Measurements from ENCODE around the gene ZNF683.
"Not testable (repeated sequence)": the region's sequence is repeated elsewhere in the genome, so short reads cannot be mapped to it uniquely, and the experiment has no call there.

ZNF683 gene

DNA sequence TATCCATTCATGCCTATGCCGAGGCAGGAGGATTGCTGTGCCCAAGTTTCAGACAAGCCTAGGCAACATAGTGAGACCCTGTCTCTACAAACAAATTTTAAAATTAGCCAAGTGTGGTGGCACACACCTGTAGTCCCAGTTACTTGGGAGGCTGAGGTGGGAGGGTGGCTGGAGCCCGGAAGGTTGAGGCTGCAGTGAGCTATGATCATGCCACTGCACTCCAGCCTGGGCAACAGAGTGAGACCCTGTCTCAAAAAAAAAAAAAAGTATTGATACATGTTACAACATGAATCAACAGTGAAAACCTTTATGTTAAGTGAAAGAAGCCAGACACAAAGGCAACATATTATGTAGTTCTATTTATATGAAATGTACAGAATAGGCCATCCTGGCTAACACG, 12.5 kb upstream of the ZNF683 start:
- DNase-seq (ENCODE audit: low read depth): not testable (repeated sequence)

DNA sequence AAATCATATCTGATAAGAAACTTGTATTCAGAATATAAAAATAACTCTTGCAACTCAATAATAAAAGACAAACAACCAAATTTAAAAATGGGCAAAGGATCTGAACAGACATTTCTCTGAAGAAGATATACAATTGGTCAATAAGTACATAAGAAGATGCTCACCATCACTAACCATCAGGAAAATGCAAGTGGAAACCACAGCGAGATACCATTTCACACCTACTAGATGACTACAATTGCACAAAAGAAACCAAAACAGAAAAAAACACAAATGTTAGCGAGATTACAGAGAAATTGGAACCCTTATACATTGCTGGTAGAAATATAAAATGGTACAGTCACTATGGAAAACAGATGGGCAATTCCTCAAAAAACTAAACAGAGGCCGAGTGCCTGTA, 11.5 kb upstream of the ZNF683 start:
- DNase-seq (ENCODE audit: low read depth): no peak

DNA sequence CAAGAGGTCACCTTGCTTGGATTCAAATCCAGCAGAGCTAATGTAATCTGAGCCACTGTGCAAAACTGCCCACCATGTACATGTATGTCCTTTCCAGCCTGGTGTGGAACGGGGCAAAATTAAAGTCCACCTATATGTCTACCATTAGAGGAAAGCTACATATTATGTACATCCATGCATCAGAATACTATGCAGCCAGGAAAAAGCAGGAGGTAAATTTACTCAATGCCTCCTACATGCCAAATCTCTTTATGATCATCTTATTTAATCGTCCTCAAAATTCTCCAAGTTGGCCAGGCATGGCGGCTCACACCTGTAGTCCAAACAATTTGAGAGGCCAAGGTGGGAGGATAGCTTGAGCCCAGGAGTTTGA, 6.3 kb upstream of the ZNF683 start:
- no peak for DNase-seq (ENCODE audit: low read depth)

DNA sequence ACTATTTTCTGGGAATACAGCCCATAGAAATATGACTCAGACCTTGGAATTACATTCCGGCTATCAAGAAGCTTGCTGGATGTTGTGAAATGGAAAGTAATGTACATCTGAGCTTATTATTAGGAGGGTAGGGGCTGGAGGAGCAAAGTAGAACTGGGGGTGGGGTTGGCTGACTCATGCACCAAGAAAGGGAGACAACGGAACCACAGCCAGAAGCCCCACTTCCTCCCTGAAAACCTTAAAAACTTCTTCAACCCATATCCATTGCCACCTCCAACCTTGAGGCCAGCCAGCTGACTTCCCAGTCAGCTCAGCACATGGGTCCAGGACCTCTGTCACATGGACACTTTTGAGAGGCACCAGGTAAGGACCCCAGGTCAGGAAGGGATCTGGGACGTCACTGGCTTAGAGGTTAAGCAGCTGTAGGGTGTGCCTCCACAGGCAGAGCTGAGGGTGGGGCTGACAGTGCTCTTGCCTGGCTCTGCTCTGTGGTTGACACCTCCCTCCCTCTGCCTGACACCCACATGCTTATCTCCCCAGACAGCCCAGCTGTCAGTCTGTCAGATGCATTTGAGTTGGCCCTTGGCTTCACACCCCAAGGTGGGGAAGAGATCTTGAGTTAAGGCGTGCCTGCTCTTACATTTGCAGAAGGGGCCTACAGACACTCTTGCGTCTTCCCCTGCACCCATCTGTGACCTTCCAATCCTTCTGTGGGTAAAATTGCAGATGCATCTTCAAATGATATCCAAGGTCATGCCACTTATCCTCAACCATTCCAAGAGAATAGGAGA, 5.7 kb upstream of the ZNF683 start:
- DNase-seq (ENCODE audit: low read depth): peak; percentile 96

DNA sequence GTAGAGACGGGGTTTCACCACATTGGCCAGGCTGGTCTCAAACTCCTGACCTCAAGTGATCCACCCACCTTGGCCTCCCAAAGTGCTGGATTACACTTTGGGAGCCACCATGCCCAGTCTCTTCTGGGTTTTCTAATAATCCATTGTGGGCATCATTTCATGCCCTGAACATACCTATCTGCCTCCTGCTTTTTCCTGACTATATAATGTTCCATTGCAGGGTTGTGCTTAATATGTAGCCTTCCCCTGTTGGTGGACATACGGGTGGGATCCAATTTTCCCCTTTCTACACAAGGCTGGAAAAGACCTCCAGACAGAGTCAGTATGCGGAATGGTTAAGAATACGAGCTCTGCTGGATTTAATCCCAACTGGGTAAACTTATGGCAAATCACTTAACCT, 3.5 kb upstream of the ZNF683 start:
- DNase-seq (ENCODE audit: low read depth): no peak

DNA sequence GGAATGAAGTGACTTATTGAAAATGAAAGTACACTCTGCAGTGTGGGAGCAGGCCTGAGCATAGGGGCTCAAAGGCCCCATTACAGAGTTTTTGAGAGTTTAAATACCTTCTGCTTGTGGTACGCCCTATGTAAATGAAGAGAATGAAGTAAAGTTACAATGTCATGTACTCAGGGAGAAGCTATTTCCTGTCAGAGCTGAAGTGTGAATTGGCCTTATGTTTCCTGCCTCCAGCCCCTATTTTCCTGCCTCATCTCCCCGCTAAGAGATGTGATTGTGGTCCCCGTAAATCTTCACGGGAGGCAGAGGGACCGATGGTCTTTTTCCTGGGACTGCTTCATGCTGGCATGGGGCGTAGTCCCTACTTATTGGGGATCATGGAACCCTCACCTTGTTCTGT, 2.5 kb upstream of the ZNF683 start:
- no peak for DNase-seq (ENCODE audit: low read depth)

DNA sequence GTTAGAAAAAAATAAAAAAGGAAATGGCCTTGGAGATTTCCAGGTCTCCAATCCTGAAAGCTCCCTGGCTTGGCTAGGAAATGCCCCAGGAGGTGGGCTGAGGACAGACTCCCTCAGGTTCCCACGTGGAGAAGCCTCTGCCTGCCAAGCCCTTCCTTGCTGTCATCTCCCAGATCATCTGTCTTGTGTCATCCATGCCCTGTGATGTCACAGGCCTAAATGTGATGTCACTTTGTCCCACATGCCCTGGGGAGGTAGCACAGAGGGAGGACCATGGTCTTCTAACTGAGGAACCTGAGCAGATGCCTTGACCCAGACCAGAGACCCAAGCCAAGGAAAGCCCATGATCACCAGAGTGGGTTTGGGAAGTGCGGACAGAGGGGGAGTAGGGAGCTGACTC, 1.8 kb upstream of the ZNF683 start:
- DNase-seq (ENCODE audit: low read depth): not testable (repeated sequence)

DNA sequence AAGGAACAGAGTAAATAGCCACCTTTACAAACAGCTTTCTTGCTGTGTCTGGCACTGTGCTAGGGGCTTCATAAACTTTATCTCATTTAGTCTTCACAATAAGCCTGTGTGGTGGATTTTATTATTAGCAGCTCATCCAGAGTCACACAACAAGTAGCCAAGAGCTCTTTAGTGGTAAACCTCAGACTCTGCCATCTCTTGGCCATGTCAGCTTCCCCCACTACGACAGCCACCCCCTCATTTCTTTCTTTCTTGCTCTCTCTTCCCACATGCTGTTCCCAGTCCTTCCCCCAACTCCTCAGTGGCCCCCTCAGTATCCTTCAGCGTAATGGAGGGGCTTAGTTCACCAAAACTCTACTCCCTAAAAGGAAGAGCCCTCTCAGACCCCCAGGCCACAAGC, 1.2 kb upstream of the ZNF683 start:
- no peak for DNase-seq (ENCODE audit: low read depth)

DNA sequence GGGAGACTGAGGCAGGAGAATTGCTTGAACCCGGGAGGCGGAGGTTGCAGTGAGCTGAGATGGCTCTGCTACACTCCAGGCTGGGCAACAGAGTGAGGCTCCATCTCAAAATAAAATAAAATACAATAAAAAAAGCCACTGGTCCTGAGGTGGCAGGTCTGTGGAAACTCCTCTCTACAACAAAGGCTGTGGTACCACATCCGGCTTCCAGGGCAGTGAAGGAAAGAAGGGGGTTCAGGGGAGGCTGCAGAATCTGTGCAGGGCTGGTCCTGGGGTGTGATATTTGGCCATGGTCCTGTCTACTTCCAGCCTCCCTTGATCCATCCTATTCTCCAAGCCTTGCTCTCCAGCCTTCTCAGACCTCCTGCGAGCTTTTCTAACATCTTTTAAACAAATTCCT, 731 bp upstream of the ZNF683 start:
- no peak for DNase-seq (ENCODE audit: low read depth)

DNA sequence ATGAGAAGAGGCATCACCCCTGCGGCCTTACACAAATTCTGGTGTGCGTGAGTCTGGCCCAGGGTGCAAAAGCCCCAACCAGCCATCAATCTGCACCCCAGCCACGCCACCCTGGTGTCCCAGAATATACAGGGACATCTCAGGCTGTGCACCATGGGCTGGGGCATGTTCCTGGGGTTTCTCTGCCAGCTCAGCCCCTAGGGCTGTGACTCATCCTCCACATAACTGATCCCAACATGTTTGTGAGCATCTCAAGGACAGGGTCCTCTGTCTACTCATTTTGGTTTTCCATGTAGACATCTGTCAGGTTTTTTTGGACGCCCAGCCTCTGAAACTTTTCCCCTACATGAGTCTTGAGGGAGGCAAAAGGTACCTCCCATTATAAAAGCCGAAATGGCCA, 511 bp downstream of the ZNF683 start:
- no peak for DNase-seq (ENCODE audit: low read depth)

DNA sequence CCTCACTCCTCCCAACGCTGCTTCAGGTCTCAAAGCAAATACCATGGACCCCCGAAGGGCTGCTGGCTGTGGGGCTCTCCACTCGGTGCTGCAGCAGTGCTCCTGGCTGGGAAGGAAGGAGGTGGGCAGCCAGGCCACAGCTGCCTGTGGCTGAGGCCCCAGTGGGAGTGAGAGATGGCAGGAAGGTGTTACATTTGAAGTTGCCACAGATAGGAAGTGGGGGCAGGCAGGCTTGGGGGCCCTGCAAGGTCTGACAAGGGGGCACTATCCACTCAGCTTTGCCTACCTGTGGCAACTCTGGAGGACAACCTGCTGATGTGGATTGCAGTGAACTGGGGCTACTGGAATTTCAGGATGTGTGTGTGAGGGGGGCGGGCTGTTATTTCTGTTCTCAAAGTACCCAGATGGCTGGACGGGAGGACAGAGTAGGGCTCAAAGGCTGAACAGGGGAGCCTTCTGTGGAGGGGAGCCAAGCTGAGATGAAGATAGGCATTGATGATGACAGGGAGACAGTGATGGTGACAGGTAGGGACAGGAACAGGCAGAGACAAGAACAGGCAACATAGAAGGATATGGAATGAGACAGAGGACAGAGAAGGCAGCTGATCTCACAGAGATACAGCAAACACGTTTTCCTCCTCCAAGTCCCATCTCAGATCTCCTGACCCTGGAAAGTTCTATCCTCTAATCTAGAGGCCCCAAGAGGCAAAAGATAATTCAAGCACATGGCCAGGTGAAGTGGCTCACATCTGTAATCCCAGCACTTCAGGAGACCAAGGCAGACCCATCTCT, 1.8 kb downstream of the ZNF683 start:
- DNase-seq (ENCODE audit: low read depth): no peak

DNA sequence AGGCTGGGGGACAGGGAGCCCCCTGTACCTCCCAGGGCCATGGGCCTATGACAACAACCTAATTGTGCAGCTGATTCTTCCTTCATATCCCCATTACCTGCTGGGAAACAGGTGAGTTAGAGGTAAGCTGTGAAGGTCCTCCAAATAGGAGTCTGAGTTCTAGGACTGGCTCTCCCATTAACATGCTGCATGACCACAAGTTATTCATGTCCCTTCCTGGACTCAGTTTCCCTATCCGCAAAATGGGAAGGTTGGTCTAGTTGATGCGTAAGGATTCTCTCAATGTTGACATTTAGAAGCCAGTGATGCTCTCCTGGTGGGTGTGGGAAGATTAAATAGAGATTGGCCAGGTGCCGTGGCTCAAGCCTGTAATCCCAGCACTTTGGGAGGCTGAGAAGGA, 4.1 kb downstream of the ZNF683 start:
- no peak for DNase-seq (ENCODE audit: low read depth)

DNA sequence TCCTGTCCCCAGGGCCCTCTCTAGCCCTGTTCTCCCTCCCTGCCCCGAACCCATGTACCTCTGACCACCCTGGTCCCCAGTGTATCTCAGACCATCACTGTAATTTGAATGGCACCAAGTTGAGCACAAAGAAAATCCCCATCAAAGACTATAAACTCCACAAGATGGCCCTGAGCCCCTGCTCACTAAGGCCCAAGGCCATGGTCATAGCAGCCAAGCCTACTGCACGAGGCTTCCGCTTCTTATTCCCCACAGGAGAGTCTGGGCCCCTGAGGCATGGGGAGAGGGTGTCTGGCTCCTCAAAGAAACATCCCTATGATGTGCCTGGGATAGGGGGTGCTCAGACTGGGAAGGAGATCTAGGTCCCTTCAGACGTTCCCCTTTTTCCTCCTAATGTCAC, 4.5 kb downstream of the ZNF683 start:
- no peak for DNase-seq (ENCODE audit: low read depth)

DNA sequence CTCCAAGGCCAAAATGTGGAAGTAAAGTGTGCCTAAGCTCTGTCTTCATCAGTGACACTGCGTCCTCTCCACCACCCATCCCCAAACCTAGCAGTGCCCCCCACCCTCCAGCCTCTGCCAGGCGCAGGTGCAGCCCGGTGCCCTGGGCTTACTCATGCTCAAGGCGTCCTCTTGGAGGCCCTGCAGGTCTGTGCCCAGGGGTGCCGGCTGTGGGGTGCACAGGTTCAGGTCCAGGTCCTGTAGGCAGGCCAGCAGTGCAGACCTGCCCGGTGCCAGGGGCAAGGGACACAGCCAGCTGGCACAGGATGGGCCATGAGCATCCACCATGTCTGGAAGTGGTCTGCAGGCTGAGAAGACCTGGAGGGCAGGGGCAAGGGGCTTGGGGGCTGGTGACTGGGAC, 5.1 kb downstream of the ZNF683 start:
- DNase-seq (ENCODE audit: low read depth): no peak

DNA sequence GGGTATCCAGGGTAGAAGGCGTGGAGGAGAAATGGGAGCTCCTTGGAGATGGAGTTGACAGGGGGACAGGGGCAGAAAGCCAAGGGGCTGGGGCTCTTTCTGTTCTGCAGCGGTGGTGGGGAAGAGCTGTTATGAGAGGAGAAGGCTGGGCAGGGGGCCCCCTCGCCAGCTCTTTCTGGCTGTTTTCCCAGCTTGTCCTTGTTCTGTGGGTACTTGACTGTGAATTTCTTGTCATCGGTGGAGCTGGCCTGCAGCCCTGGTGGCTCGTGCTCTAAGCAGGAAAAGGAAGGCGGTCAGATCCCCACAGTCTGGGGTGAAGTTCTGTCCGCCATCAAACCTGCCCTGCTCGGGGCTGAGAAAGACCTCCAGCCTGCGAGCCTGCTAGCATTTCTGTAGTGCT, 7.6 kb downstream of the ZNF683 start:
- no peak for DNase-seq (ENCODE audit: low read depth)

DNA sequence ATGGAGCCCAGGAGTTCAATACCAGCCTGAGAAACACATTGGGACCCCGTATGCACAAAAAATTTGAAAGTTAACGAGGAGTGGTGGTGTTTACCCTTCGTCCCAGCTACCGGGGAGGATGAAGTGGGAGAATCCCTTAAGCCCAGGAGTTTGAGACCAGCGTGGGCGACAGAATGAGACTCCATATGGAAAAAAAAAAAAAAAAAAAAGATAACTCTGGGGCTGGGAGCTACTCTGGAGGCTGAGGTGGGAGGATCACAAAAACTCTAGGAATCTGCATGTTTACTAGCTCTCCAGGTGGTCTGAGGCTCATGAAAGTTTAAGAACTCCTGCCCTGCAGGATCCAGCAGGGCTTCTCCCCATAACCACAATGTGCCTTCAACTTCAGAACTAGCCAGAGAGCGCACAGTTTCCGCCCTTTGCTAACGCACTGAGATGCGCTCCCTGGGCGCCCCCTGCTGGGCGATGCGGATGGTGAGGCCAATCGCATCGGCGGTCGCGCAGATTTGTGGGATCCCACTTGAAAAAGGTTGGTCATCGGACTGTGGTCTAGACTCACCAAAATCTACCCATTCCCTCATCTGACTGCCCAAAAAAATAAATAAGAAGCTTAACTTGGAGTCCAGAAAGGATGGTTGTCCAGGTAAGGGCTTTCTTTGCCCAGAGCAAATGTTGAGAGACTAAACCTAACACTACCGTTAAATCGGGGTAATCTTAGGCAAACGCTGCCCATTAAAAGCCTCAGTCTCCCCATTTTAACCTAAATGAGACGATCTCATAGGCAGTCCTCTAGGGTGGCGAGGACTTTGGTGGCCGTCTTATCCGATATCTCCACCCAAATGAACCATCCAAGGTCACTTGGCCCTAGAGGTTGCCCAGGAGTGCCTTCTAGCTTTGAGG, 8.8 kb downstream of the ZNF683 start:
- peak; percentile 38 for DNase-seq (ENCODE audit: low read depth)

DNA sequence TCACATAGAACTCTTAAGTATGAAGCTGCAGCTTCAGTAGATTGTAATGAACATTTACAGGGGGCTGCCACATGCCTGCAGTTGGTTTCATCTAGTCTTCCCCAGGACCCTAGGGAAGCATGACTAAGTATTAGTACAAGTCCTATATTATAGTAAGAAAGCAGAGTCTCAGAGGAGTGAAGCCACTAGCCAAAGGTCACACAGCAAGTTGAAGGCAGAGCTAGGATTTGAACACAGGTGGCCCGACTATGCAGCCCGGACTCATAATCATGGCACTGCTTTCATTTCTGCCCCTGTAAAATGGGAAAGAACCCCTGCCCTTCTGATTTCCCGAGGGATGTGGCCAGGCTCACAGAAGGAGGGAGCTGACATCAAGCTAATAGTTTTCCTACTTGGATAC, 10.2 kb downstream of the ZNF683 start:
- DNase-seq (ENCODE audit: low read depth): no peak

DNA sequence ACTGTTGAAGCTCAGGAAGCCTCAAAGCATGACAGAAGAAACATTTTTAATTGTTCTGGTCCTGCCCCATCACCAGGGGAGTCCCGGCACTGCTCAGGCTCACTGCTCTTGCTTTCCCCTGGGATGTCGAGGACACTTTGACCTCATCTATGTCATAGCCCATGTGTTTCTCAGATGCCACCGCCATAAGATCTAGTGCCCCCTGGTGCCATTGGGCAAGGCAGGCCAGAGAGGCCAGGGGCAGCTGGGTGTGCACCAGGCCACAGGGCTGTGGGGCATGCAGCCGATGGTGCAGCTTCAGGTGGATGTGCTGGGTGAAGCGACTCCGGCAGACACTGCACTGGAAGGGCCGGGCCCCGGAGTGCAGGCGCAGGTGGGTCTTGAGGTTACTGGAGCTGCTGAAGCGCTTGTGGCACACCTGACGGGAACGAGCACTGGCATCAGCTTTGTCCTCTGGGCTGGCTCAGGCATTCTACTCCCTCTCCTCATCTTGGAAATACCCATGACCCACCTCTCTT, 10.9 kb downstream of the ZNF683 start:
- DNase-seq (ENCODE audit: low read depth): no peak

DNA sequence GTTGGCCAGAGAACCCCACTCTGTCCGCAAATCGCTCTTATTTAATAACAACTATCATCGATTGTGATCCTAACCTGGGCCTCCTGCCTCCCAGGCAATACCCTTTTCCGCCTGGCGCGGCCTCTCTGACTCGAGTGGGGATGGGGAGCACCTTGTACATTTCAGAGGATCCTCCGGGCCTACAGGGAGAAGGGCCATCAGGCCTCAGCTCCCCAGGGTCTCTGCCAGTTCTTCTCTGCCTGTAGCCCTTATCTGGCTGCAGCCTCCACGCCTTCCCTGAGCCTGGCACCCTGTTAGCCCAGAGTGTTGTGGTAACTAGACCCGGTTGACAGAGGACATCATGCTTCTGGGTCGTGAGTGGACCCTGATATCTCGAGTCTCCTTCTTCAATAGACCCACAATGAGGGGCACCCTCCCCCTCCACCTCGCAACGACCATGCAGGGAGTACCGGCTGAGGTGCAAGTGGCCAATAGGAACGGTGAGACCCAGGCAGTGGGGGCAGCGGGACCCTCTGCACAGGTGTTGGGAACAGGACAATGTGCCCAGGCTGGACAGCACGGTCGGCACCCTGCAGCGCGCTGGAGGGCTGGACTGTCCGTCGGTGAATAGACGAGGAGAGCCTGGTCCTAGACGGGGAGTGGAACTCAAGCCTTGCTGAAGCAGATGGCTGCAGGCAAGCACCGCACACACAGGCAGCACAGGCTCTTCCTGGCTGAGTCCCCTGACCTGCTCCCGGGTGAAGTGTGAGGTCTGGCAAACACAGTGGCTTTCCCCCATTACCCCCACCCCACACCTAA, 11.5 kb downstream of the ZNF683 start:
- DNase-seq (ENCODE audit: low read depth): no peak

DNA sequence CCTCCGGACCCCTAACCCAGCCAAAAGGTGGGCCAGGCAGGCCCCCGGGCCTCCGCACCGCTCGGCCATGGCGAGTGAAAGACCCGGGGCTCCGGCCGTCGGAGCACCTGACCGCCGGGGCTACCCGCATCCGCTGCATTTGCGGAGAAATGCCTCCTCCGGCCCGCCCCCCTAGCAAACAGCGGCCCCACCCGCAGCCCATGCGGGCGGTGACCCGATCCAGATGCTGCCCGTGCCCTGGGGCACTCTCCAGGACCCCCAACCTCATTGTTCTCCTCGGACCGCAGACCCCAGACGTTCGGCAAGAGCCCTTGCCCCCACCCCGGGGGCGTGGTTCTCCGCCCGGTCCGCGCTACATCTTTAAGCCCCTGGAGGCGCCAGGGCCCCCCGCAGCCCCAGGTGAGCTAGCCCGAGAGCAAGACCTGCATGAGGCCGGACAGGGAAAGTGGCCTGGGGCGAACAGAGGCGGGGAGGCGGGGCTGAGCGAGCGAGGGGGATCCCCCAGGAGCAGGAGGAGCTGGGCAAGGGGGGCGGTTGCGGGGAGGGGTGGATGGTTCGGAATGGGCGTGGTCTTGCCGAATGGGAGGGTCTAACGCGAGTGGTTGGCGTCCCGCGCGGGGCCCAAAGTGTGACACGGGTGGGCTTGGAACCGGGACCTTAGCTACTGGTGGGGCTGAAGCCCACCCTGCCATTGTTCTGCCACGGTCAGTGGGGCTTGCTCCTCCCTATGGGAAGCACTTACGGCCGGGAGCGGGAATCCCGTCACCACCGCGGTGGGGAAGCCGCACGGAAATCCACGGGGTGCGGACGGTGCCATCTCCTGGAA, 12.4 kb downstream of the ZNF683 start:
- no peak for DNase-seq (ENCODE audit: low read depth)

All from stromal cell of bone marrow (primary cell).